Stimulated activated effector memory CD8-positive, alpha-beta T cell treated with anti-CD3 and anti-CD28 coated beads, Interleukin-12 subunit alpha, Interleukin-12 subunit beta, amount 100 ng/mL, for 72 hours (primary cell): ENCODE data around the gene EXOC6.

Experiments
- ATAC-seq: fragments of 150-1000 bp; cut with Tn5 transposase; 2 replicates; pipeline ENCODE4 v1.10.0; 2021
- DNase-seq, 2 donors: peaks; one replicate each; pipeline ENCODE4 v3.0.0; 2021 to 2022; ENCODE audit warnings: low spot score in 2 of 2
- H3K27ac Mint-ChIP-seq: one replicate; pipeline ENCODE4 v1.8.0; 2022; ENCODE audit warnings: mild to moderate bottlenecking, mixed read lengths
- H3K36me3 Mint-ChIP-seq: one replicate; pipeline ENCODE4 v1.8.0; 2022; ENCODE audit warnings: mild to moderate bottlenecking, mixed read lengths
- H3K4me1 Mint-ChIP-seq: one replicate; pipeline ENCODE4 v1.8.0; 2022; ENCODE audit warnings: mixed read lengths
- H3K4me3 Mint-ChIP-seq: one replicate; pipeline ENCODE4 v1.8.0; 2022; ENCODE audit warnings: mild to moderate bottlenecking, mixed read lengths
- H3K9me3 Mint-ChIP-seq: one replicate; pipeline ENCODE4 v1.8.0; 2022; ENCODE audit warnings: mixed read lengths

The EXOC6 gene

DNA sequence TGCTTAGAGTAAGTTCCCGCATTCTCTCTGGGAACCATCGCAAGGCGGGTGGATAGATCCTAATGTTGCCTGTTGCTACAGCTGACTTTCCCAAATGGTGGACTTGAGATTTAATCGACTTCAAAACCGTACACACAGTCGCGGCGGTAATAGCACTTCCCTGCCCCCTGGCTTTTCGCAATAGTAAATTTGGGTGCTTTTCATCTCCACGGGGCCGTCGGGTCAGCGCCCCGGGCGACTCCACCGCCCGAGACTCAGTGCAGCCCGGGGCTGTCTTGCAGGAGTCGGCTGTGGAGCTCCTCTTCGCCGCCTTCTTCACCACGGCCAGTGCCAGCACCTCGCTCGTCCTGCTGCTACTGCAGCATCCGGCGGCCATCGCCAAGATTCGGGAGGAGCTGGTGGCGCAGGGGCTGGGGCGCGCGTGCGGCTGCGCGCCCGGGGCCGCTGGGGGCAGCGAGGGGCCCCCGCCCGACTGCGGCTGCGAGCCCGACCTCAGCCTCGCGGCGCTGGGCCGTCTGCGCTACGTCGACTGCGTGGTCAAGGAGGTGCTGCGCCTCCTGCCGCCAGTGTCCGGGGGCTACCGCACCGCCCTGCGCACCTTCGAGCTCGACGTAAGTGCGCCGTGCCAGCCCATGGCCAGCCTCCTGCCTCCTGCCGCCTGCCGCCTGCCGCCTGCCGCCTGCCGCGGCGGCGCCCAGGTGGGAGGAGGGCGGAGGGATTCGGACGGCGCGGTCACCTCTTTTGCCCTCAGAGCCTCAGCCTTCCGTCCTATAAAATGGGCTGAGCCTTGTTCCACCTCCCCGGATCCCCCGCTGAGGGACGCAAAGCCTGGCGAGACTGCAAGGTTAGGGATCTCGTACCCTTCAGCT lies 217.6 kb downstream of the EXOC6 start:
- Mint-ChIP-seq H3K9me3 (no peaks in the 10 kb centered on the region), H3K4me3 (no peak overlapping the region), H3K36me3 (peaks cover 5% of the 10 kb centered on the region), H3K4me1 (peaks cover 36% of the 10 kb centered on the region), H3K27ac (no peak overlapping the region)
- ATAC-seq: no peak
- peak in 1 of 2 donors; percentile 50 for DNase-seq

- H3K27ac Mint-ChIP-seq: no peak overlapping the region
- peaks cover 8% of the 10 kb centered on the region for H3K36me3 Mint-ChIP-seq
- ATAC-seq (no peak), DNase-seq (peak in 1 of 2 donors; percentile 48)
- peaks cover 38% of the 10 kb centered on the region for H3K4me1 Mint-ChIP-seq
- H3K9me3 Mint-ChIP-seq: no peaks in the 10 kb centered on the region
- H3K4me3 Mint-ChIP-seq: no peak overlapping the region
These were observed 218.2 kb downstream of the EXOC6 start for GRCh38 chr10:93066544-93066913.

DNA sequence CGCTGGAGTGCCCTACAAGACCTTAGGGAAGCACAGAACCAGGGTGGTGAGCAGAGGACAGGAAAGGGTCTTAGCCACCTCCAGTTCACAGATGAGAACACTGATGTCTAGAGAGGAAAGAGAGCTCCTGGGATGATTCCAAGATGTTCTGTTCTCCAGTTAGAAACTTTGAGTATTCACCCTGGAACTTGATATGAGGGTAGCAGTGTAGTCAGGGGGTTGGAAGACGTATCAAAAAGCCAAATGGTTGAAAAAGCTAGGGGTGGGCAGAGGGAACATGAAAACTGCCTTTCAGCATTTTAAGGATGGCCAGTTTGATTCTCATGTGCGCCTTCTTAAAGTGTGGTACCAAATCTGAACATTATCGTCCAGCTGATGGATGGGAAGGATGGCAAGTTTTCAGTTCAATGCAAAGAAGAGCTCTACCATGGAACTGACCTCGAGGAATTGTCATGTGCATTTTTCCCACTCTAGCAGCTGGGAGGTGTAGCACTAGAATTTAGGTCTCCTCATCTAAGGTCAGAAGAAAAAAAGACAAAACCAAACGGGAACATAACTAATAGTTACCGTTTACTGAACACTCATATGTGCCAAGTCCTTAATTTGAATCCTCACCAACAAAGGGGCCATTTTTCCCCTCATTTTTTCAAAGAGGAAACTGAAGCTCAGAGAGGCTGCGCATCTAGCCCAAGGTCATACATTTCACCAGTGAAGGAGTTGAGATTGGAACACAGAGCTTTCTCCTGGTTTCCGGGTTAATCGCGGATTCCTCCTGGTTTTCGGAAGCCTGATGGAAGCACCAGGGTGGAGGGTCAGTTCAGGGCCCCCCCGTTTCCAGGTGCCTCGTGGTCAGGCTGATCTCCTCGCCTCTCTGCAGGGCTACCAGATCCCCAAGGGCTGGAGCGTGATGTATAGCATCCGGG lies 219.4 kb downstream of the EXOC6 start:
- peak in 1 of 2 donors; percentile 22 for DNase-seq
- no peak overlapping the region for H3K27ac Mint-ChIP-seq
- peaks cover 37% of the 10 kb centered on the region for H3K4me1 Mint-ChIP-seq
- ATAC-seq: no peak
- no peak overlapping the region for H3K4me3 Mint-ChIP-seq
- peaks cover 8% of the 10 kb centered on the region for H3K36me3 Mint-ChIP-seq
- no peaks in the 10 kb centered on the region for H3K9me3 Mint-ChIP-seq

- peak in 1 of 2 donors; percentile 54 for DNase-seq
These were observed 220.3 kb downstream of the EXOC6 start for GRCh38 chr10:93068411-93069244.

DNA sequence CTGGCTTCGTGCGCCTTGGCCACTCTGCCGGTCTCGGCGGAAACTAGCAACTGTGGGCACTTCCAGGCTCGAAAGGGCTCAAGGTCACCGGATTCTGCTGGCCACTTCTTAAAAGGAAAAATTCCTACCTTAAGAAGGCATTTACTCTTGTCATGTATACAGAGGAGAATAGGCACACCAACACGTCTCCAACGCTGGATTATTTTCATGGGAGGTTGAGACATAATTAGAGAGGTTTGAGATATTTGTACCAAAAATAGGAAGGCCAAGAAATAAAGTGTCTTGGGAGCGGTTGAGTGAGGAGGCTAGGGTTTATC lies 220.9 kb downstream of the EXOC6 start:
- H3K4me1 Mint-ChIP-seq: peaks cover 39% of the 10 kb centered on the region
- ATAC-seq: no peak
- H3K9me3 Mint-ChIP-seq: no peaks in the 10 kb centered on the region
- no peak overlapping the region for H3K4me3 Mint-ChIP-seq
- peaks cover 8% of the 10 kb centered on the region for H3K36me3 Mint-ChIP-seq
- DNase-seq: no peak
- H3K27ac Mint-ChIP-seq: no peak overlapping the region

More at GRCh38 chr10:93068411-93069244, 220.3 kb downstream of the EXOC6 start:
- peaks cover 8% of the 10 kb centered on the region for H3K36me3 Mint-ChIP-seq
- no peak overlapping the region for H3K27ac Mint-ChIP-seq
- ATAC-seq: peak; percentile 8
- peaks cover 37% of the 10 kb centered on the region for H3K4me1 Mint-ChIP-seq
- no peaks in the 10 kb centered on the region for H3K9me3 Mint-ChIP-seq
- H3K4me3 Mint-ChIP-seq: no peak overlapping the region

DNA sequence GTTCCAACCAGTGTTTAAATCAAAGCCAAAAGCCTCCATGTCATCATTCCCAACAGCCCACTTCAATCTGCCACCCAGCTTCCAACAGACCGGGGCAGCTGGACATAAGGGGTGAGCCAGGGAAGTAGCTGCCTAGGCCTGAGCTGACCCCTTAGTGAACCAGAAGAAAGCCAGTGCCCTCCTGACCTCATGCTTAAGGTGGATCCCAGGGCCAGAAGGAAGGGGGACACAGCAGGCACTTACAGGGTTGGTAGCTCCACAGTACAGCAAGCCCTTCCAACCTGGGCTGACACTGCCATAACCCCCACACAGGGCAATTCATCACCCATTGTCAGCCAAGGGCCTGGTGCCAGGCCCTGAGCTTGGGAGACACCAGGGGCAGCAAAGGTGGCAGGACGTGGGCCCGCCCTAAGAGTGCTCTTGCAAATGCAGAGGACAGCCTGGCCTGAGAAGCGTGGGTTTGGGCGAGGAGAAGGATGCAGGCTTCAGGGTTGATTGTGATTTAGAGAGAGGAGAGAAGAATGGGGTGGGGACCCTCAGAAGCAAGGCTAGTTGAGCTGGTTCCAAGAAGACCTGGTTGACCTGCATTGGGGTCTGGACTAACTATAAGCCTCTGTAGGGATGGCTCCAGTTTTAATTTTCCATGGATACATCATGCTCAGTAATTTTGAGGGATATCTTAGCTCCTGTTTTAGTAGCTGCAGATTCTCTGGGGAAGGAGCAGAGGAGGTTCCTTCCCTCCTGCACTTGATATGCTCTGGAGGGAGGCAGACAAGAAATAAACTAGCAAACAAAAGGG lies 222.3 kb downstream of the EXOC6 start:
- DNase-seq: peak in 1 of 2 donors; percentile 50

DNA sequence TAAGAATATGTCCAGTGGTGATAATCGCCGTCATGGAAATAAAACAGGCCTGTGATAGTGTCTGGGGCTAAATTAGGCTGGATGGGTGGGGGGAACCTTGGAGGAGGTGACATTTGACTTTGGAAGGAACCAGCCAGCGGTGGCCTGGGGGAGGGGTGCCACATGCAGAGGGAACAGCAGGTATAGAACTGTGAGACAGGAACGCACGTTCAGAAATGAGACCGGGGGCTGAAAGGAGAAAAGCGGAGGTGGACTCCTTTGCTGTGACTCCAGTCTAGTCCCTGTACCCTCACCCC lies 222.8 kb downstream of the EXOC6 start:
- no peaks in the 10 kb centered on the region for H3K9me3 Mint-ChIP-seq
- H3K27ac Mint-ChIP-seq: no peak overlapping the region
- DNase-seq (peak in 1 of 2 donors; percentile 39), ATAC-seq (no peak)
- H3K4me1 Mint-ChIP-seq: peaks cover 47% of the 10 kb centered on the region
- H3K36me3 Mint-ChIP-seq: peaks cover 8% of the 10 kb centered on the region
- H3K4me3 Mint-ChIP-seq: peak overlapping the region; percentile 75

More for the DNA sequence above, 222.3 kb downstream of the EXOC6 start:
- ATAC-seq: no peak
- H3K27ac Mint-ChIP-seq: no peak overlapping the region
- peaks cover 44% of the 10 kb centered on the region for H3K4me1 Mint-ChIP-seq
- H3K9me3 Mint-ChIP-seq: no peaks in the 10 kb centered on the region
- peak overlapping the region; percentile 75 for H3K4me3 Mint-ChIP-seq
- peaks cover 8% of the 10 kb centered on the region for H3K36me3 Mint-ChIP-seq

GRCh38 chr10:93071674-93072224 lies 223.4 kb downstream of the EXOC6 start:
- H3K4me3 Mint-ChIP-seq: peak overlapping the region; percentile 75
- DNase-seq (peak in 1 of 2 donors; percentile 48), ATAC-seq (no peak)
- H3K36me3 Mint-ChIP-seq: peaks cover 8% of the 10 kb centered on the region
- no peaks in the 10 kb centered on the region for H3K9me3 Mint-ChIP-seq
- H3K27ac Mint-ChIP-seq: no peak overlapping the region
- peaks cover 47% of the 10 kb centered on the region for H3K4me1 Mint-ChIP-seq

DNA sequence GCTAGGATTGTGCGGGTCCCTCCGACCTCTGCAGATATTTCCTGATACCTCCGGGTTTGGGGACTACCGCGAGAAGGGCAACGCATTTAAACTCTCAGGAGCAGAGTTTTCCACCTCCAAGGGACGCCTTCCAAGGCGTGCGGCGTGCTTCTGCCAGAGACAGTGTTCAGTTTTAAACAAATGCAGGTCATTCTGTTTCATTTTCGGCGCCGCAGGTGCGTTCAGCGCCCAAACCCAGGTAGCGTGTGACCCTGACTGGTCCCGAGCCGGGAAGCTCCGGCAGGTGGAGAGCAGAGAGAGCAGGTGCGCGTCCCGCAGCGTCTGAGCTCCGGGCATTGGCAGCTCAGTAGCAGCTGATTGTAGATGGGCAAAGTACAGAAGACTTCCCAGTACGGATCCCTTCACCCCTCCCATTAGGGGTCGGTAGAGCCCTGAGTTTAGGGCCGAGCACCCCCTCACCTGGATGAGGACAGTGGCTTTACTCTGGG lies 223.9 kb downstream of the EXOC6 start:
- Mint-ChIP-seq H3K9me3 (no peaks in the 10 kb centered on the region), H3K27ac (no peak overlapping the region), H3K4me3 (peak overlapping the region; percentile 75), H3K36me3 (peaks cover 4% of the 10 kb centered on the region), H3K4me1 (peaks cover 47% of the 10 kb centered on the region)
- ATAC-seq (no peak), DNase-seq (peak in 1 of 2 donors; percentile 57)

DNA sequence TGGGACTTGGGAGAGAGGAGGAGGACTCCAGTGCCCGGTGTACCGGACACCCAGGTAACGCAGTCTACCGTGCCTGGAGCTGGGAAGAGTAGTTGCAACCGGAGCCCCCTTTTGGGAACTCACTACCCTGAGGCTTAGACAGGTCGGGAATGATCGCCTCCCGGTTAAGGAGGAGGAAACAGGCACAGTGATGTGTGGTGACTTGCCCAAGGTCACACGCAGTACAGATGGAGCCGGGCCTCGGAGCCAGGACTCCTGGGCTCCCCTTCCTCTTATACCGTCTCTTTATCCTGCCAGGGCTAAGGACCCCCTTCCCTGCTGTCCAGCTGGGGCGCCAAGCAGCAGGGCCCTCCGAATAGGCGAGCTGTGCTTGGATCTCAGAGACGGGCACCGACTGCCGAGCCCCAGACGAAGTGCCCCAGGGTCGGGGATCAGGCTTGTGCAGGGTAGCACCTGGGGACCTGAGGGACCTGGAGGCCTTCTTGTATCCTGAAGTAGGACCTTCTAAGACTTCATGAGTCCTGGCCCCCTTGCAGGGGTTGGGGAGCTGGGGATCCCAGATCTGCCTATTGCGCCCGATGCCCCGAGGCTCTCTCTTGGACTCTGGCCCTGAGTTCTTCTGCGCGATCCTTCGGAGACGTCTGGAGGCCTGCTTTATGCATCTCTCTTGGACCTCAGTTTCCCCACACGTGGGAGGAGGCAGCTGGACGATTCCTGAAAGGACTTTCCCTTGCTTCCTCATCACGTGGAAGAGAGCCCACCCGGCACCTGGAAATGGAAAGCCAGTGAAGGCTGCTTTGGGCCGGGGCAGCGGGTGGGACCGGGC lies 224.6 kb downstream of the EXOC6 start:
- peak overlapping the region; percentile 75 for H3K4me3 Mint-ChIP-seq
- ATAC-seq (peak; percentile 12), DNase-seq (peak in 1 of 2 donors; percentile 65)
- H3K4me1 Mint-ChIP-seq: peaks cover 47% of the 10 kb centered on the region
- peaks cover 4% of the 10 kb centered on the region for H3K36me3 Mint-ChIP-seq
- no peaks in the 10 kb centered on the region for H3K9me3 Mint-ChIP-seq
- H3K27ac Mint-ChIP-seq: no peak overlapping the region

DNA sequence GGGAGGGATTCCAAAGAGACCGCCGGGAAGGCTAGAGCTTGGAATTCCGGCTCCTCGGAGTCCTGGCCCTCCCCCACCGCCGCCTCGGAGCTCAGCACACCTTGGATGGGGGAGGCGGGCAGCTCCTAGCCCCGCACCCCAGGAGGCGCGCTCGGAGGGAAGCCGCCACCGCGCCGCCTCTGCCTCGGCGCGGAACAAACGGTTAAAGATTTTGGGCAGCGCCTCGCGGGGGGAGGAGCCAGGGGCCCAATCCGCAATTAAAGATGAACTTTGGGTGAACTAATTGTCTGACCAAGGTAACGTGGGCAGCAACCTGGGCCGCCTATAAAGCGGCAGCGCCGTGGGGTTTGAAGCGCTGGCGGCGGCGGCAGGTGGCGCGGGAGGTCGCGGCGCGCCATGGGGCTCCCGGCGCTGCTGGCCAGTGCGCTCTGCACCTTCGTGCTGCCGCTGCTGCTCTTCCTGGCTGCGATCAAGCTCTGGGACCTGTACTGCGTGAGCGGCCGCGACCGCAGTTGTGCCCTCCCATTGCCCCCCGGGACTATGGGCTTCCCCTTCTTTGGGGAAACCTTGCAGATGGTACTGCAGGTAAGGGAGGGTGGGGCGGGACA lies 225.3 kb downstream of the EXOC6 start, which contains the start of gene CYP26A1:
Gene CYP26A1, plus strand, starts transcription at position 355 of the 608 bp plus-strand sequence. Its CDS starts 42 bp downstream, at position 397.
- Mint-ChIP-seq H3K4me3 (peak within 1 kb of the TSS; percentile 75), H3K4me1 (peaks cover 43% of the 10 kb centered on the region), H3K36me3 (peaks cover 4% of the 10 kb centered on the region), H3K9me3 (no peaks in the 10 kb centered on the region), H3K27ac (no peak within 1 kb of the TSS)
- ATAC-seq: no peak
- peak in 1 of 2 donors; percentile 54 for DNase-seq

GRCh38 chr10:93074147-93074596 lies 225.9 kb downstream of the EXOC6 start:
- H3K9me3 Mint-ChIP-seq: no peaks in the 10 kb centered on the region
- peaks cover 40% of the 10 kb centered on the region for H3K4me1 Mint-ChIP-seq
- ATAC-seq (no peak), DNase-seq (peak in 1 of 2 donors; percentile 59)
- peak overlapping the region; percentile 75 for H3K4me3 Mint-ChIP-seq
- H3K36me3 Mint-ChIP-seq: peaks cover 4% of the 10 kb centered on the region
- no peak overlapping the region for H3K27ac Mint-ChIP-seq
